Measurements from ENCODE around the gene TAS2R46.

- no peak for TF ChIP-seq CTCF (IDR thresholded peaks at IDR 0.05)
- TF ChIP-seq EP300 (IDR thresholded peaks at IDR 0.05): no peak
Measured at GRCh38 chr12:11105546-11105945, 43.5 kb upstream of the TAS2R46 start.
